Retinal pigment epithelial cell (primary cell): Measurements from ENCODE around the gene TRAF2.

Experiments
- DNase-seq: peaks from one replicate; pipeline ENCODE4 v3.0.0-alpha.2; 2010; ENCODE audit warnings: low read depth
- H3K4me3 ChIP-seq: 2 replicates; pipeline ENCODE4 v1.5.1; 2011; ENCODE audit warnings: mild to moderate bottlenecking, low read length, control low read depth, moderate library complexity
- TF ChIP-seq, protein P1 (sequence below): conservative IDR thresholded peaks from 2 replicates; pipeline ENCODE4 v1.5.1; 2011; ENCODE audit warnings: low read depth, low read length, control low read depth, inconsistent platforms

The TRAF2 gene

DNA sequence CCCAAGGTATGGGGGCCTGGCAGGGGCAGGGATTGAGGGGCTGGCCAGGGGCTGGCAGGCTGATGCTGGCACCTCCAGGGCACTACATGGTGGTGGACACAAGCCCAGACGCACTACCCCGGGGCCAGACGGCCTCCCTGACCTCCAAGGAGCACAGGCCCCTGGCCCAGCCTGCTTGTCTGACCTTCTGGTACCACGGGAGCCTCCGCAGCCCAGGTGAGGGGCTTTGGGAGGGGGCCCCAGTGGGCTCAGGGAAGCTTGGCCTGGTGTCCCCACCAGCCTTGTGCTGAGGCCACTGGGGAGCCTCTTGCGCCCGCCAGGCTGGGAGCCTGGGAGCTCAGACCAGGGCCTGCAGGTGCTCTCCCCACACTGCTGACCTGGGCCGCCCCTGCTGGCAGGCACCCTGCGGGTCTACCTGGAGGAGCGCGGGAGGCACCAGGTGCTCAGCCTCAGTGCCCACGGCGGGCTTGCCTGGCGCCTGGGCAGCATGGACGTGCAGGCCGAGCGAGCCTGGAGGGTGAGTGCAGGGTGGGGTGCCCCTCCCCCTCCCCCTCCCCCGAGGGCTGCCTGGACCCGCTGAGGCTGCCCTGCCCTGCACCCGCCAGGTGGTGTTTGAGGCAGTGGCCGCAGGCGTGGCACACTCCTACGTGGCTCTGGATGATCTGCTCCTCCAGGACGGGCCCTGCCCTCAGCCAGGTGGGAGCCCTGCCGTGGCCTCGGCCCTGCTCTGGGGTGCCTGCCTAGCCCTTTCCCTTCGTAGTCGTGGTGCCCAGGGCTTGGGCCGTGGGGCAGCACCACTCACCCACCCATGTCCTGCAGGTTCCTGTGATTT is 28.5 kb upstream of the TRAF2 start:
- DNase-seq, result no peak
- no peak overlapping the region for H3K4me3 ChIP-seq

GRCh38 chr9:136858452-136858843 is 27.9 kb upstream of the TRAF2 start:
- TF ChIP-seq, protein P1, sequence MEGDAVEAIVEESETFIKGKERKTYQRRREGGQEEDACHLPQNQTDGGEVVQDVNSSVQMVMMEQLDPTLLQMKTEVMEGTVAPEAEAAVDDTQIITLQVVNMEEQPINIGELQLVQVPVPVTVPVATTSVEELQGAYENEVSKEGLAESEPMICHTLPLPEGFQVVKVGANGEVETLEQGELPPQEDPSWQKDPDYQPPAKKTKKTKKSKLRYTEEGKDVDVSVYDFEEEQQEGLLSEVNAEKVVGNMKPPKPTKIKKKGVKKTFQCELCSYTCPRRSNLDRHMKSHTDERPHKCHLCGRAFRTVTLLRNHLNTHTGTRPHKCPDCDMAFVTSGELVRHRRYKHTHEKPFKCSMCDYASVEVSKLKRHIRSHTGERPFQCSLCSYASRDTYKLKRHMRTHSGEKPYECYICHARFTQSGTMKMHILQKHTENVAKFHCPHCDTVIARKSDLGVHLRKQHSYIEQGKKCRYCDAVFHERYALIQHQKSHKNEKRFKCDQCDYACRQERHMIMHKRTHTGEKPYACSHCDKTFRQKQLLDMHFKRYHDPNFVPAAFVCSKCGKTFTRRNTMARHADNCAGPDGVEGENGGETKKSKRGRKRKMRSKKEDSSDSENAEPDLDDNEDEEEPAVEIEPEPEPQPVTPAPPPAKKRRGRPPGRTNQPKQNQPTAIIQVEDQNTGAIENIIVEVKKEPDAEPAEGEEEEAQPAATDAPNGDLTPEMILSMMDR, result no peak
- DNase-seq, result no peak
- no peak overlapping the region for H3K4me3 ChIP-seq

More for the DNA sequence above, 28.5 kb upstream of the TRAF2 start:
- TF ChIP-seq, protein P1, result no peak

DNA sequence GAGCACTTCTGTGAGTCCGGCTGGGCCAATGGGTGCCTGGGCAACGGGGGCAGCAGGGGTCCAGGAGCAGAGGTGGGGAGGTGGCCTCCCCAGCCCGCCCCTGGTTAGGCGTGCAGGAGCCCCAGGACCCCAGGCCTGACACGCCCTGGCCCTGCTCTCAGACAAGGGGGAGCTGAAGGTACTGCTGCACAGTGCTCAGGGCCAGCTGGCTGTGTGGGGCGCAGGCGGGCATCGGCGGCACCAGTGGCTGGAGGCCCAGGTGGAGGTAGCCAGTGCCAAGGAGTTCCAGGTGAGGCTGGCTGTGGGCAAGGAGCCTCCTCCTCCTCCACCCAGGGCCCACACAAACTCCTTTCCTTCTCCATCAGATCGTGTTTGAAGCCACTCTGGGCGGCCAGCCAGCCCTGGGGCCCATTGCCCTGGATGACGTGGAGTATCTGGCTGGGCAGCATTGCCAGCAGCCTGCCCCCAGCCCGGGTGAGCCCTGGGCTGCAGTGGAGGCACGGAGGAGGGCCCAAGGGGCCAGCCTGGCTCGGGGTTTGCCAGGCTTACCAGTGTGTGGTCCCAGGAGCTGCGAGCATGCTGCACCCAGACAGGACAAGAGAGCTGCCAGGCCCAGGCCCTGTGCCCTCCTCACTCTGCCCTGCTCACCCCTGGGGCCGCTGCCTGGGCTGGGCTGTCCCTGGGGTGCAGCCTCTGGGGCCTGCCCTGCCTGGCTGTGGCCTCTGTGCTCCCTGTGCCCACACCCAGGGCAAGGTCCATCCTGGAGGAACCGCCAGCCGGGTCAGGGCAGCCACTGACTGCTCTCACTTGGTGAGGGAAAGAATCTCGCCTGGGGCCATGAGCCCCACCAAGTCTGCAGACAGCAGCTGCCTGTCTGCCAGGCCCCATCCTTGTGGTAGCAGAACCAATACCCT is 27.2 kb upstream of the TRAF2 start:
- H3K4me3 ChIP-seq, result no peak overlapping the region
- TF ChIP-seq, protein P1, result no peak
- peak; percentile 29 for DNase-seq

DNA sequence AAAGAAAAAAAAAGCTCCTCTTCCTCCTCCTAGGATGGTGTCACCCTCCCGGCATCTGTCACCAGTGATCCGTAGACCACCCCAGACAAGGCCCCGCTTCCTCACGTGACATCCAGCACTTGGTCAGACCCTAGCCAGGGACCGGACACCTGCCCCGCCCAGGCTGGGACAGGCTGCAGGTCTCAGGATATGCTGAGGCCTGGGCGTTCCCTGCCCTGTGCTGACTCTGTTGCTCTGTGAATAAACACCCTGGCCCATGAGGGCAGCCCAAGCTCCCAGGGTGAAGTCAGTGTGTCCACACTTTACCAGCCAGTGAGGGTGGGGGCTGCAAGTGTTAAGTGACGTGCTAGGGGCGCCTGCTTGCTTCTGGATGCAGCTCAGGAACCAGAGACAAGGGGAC is 25.8 kb upstream of the TRAF2 start:
- no peak for DNase-seq
- TF ChIP-seq, protein P1, result no peak
- no peak overlapping the region for H3K4me3 ChIP-seq

GRCh38 chr9:136860933-136861873 is 25.1 kb upstream of the TRAF2 start:
- TF ChIP-seq, protein P1, result no peak
- DNase-seq, result no peak
- H3K4me3 ChIP-seq, result no peak overlapping the region

DNA sequence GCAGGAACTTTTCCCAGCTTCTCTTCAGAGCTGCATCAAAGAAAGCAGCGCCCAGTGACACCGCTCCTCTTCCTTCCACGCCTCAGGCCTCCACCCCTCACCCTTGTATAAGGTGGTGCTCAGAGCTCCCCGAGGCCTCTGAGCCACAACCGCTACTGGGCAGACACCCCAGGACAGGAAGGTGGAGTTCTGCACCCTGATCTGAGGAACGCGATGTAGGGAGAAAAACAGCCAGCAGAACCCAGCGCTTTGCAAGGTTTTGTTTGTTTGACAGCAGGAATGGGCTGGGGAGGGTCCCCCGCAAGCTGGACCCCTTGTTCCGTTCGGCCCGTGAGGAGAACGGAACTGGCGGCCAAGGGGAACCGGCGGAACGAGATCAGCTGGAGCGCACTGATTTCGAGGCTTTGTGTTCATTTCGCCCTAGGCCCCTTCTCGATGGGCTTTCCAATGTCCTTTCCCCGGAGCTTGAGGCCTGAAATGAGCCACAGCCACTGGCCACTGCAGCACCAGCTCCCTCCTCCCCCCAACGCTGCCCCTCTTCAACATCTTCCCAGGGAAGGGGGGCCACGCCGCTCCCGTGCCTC is 24.4 kb upstream of the TRAF2 start:
- DNase-seq, result no peak
- TF ChIP-seq, protein P1, result no peak
- H3K4me3 ChIP-seq, result no peak overlapping the region
